Neutrophil (primary cell): ENCODE results near the gene GH2.
"Not testable (repeated sequence)": the region's sequence is repeated elsewhere in the genome, so short reads cannot be mapped to it uniquely, and the experiment has no call there.

Source experiments
- H3K27ac ChIP-seq: fragments of 200-600 bp; sonication (generic); 2 replicates; pipeline ENCODE4 v1.5.1; 2016; ENCODE audit warnings: mild to moderate bottlenecking, moderate library complexity
- H3K27me3 ChIP-seq: fragments of 200-600 bp; sonication (generic); 2 replicates; pipeline ENCODE4 v1.6.0; 2016; ENCODE audit warnings: mild to moderate bottlenecking
- H3K36me3 ChIP-seq: fragments of 200-600 bp; sonication (generic); 2 replicates; pipeline ENCODE4 v1.5.1; 2017
- H3K4me1 ChIP-seq, 2 experiments: fragments of 200-600 bp in 1 of 2; sonication (generic) in 1 of 2; 1 replicate in 1 of 2; 2 replicates in 1 of 2; pipeline versions ENCODE4 v1.5.1 to v1.6.1; 2013 to 2016; ENCODE audit warnings: low read depth in 1 of 2, low read length in 1 of 2, mild to moderate bottlenecking in 1 of 2, moderate library complexity in 1 of 2; ENCODE audit not compliant: control insufficient read depth in 1 of 2, insufficient read depth in 1 of 2
- H3K4me3 ChIP-seq, 2 experiments: fragments of 200-600 bp in 1 of 2; sonication (generic) in 1 of 2; 1 replicate in 1 of 2; 2 replicates in 1 of 2; pipeline ENCODE4 v1.5.1; 2013 to 2016; ENCODE audit warnings: low read depth in 1 of 2, low read length in 1 of 2, mild to moderate bottlenecking in 1 of 2, moderate library complexity in 1 of 2
- H3K9me3 ChIP-seq: fragments of 200-600 bp; sonication (generic); 2 replicates; pipeline ENCODE4 v1.5.1; 2016
- CTCF ChIP-seq: fragments of 200-600 bp; sonication (generic); IDR thresholded peaks from 2 replicates; pipeline ENCODE4 v1.5.1; 2016; ENCODE audit warnings: antibody characterized with exemption

The GH2 gene

GRCh38 chr17:63927464-63928171 is 45.9 kb upstream of the GH2 start:
- TF ChIP-seq CTCF: no peak
- Histone ChIP-seq H3K4me1 (peaks cover 12 to 13% of the 10 kb centered on the region in 2 experiments), H3K4me3 (no peak overlapping the region), H3K27ac (no peak overlapping the region), H3K9me3 (no peaks in the 10 kb centered on the region), H3K27me3 (peaks cover 10% of the 10 kb centered on the region), H3K36me3 (no peaks in the 10 kb centered on the region)

- H3K27me3 ChIP-seq: no peaks in the 10 kb centered on the region
- no peaks in the 10 kb centered on the region for H3K9me3 ChIP-seq
- no peak for TF ChIP-seq CTCF
- no peaks in the 10 kb centered on the region for H3K36me3 ChIP-seq
- H3K4me1 ChIP-seq: peaks cover 2 to 3% of the 10 kb centered on the region in 2 experiments
- no peak overlapping the region for H3K4me3 ChIP-seq
- no peak overlapping the region for H3K27ac ChIP-seq
Measured at GRCh38 chr17:63926164-63926563, 44.4 kb upstream of the GH2 start.

GRCh38 chr17:63925615-63926014 is 43.9 kb upstream of the GH2 start:
- Histone ChIP-seq H3K27me3 (no peaks in the 10 kb centered on the region), H3K27ac (no peak overlapping the region), H3K4me3 (no peak overlapping the region), H3K36me3 (no peaks in the 10 kb centered on the region), H3K4me1 (no peaks in the 10 kb centered on the region), H3K9me3 (no peaks in the 10 kb centered on the region)
- no peak for TF ChIP-seq CTCF

DNA sequence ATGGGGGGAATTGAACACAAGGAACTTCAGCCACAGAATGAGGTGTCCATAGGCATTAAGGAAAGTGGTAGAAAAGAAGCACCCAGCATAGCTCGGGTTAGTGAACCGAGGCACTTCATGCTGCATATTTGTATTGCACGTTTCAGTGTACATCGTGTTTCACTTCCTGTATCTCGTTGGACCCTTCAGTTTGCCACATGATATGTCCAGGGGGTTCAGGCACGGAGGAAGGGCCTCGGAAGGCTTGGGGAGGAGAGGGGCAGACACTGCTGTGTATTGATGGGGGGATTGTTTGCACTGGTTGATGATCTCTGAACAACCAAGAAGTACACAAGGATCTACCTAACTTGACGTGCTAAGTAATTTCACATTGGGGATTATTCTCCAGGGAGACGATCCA is 40.7 kb upstream of the GH2 start:
- H3K27ac ChIP-seq, H3K4me3 ChIP-seq, H3K36me3 ChIP-seq, H3K4me1 ChIP-seq, H3K9me3 ChIP-seq, H3K27me3 ChIP-seq: not testable (repeated sequence)

GRCh38 chr17:63920779-63921178 is 39.0 kb upstream of the GH2 start:
- H3K27ac ChIP-seq, H3K36me3 ChIP-seq, H3K4me3 ChIP-seq, H3K9me3 ChIP-seq, H3K4me1 ChIP-seq, H3K27me3 ChIP-seq: not testable (repeated sequence)

GRCh38 chr17:63920050-63920449 is 38.3 kb upstream of the GH2 start:
- not testable (repeated sequence) for H3K9me3 ChIP-seq, H3K27ac ChIP-seq, H3K4me1 ChIP-seq, H3K36me3 ChIP-seq, H3K4me3 ChIP-seq, H3K27me3 ChIP-seq

- peak; percentile 91 for TF ChIP-seq CTCF
- H3K9me3 ChIP-seq: no peaks in the 10 kb centered on the region
- no peaks in the 10 kb centered on the region for H3K4me1 ChIP-seq
- no peak overlapping the region for H3K27ac ChIP-seq
- no peak overlapping the region for H3K4me3 ChIP-seq
- H3K36me3 ChIP-seq: no peaks in the 10 kb centered on the region
- H3K27me3 ChIP-seq: no peaks in the 10 kb centered on the region
Measured at GRCh38 chr17:63919311-63919723, 37.6 kb upstream of the GH2 start.

GRCh38 chr17:63918789-63919305 is 37.1 kb upstream of the GH2 start, which contains the start of gene GH1:
Gene GH1, minus strand, starts transcription at chr17:63918839. Its CDS starts 63 bp downstream, at chr17:63918776.
- not testable (repeated sequence) for H3K27ac ChIP-seq, H3K27me3 ChIP-seq, H3K4me3 ChIP-seq, H3K4me1 ChIP-seq, H3K36me3 ChIP-seq, H3K9me3 ChIP-seq
